HT1080 (cell line): Measurements from ENCODE around the gene PDZD2. TPM values are rescaled to one million over a fixed set of nuclear protein-coding genes. Genes with fewer than 3 reads are reported as not detected.
"Not testable (repeated sequence)": the region's sequence is repeated elsewhere in the genome, so short reads cannot be mapped to it uniquely, and the experiment has no call there.

Source experiments
- DNase-seq: peaks from one replicate; pipeline ENCODE4 v3.0.0-alpha.2; 2015; ENCODE audit warnings: low read depth
- total RNA-seq: library from RNA; depleted of rRNA; stranded (reverse); fragments of >200 nt; shearing (Covaris generic); gene quantifications from 2 replicates; pipeline ENCODE4 v1.2.3, GENCODE V29; 2014

PDZD2 gene
- total RNA-seq, 1 experiment from 2014 or later: 1.1 TPM

DNA sequence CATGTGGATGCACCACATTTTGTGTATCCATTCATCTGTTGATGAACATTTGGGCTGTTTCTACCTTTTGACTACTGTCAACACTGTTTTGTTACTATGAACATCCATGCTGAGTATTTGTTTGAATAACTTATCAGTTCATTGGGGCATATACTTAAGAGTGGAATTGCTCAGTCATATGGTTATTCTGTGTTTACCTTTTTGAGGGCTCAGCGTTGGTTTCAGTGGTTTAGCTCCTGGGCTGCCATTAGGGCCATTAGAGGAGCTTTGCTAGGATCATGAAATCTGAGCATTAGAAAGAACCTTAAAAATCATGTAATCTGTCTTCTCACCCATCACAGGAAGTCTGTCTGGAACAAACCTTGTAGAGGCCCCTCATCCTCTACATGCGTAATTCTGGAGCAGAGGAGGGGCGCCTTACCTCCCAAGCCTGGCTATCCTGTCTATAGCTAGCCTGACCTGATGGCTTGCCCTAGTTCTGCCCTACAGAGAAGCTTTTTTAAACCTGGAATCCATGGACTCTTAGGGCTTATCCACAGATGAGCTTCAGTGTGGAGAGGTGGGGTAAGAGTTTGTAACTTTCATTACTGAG is 92.9 kb downstream of the PDZD2 start:
- no peak for DNase-seq

DNA sequence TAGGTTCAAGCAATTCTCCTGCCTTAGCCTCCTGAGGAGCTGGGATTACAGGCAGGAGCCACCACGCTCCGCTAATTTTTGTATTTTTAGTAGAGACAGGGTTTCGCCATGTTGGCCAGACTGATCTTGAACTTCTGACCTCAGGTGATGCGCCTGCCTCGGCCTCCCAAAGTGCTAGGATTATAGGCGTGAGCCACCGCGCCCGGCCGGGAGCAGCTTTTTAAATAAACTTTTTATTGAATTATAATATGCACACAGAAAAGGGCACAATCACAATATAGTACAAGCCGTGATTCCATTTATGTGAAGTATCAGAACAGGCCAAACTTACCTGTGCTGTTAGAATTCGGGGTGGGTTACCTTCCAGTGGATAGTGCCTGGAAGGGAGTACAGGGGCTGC is 93.9 kb downstream of the PDZD2 start:
- not testable (repeated sequence) for DNase-seq

DNA sequence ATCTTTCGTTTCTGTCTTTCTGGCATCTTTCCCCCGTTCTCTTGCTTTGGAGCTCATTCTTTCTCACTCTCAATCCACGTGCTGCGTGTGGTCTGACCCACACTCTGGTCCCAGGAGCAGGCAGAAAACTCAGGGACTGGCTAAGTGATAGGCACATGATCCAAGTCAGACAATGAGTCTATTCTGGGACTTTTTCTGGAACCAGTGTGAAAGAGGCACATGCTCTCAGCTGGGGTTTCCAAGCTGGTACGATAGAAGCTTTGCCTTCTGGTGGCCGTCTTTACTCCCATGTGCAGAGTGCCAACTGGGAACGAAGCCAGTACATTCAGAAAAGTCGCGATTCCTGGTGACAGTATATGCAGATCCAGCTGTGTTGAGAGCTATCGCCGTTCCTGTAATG is 94.4 kb downstream of the PDZD2 start:
- DNase-seq: no peak

GRCh38 chr5:31736127-31736526 is 97.2 kb downstream of the PDZD2 start:
- DNase-seq: no peak

GRCh38 chr5:31738199-31738598 is 99.3 kb downstream of the PDZD2 start:
- DNase-seq: no peak

DNA sequence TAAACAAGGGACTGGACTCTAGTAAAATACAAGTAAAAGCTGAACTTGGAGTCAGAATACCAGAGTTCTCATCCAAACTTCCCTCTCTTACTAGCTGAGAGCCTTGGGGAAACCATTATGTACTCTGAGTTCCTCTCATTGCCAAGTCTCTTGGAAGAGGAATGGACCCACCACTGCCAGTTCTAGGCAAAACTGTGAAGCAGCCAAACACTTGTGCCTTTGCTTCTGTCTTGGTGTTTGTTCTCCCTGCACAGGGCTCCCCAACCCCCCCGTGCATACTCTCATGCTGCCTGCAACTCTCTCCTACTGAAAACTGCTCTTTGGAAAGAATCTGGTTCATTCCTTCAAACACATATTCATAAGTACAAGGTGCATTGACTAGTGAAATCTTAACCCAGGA is 102.6 kb downstream of the PDZD2 start:
- DNase-seq: no peak

DNA sequence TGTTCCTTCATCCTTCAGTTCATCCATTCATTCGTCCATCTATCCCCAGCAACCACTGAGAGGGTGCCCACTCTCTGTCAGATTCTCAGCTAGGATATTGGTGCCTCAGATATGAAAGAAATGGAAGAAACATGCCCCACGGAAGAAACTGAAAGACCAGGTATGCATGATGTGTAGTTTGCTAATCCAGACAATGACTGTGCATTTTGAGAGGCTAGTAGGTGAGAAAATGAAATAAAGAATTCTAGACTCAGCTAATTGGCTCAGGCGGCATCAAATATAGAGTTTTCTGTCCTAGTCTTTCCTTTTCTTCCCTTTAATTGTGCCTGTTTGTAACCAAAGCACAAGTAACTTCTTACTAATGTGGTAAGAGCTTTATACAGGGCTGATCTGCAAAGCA is 104.7 kb downstream of the PDZD2 start:
- DNase-seq: no peak

DNA sequence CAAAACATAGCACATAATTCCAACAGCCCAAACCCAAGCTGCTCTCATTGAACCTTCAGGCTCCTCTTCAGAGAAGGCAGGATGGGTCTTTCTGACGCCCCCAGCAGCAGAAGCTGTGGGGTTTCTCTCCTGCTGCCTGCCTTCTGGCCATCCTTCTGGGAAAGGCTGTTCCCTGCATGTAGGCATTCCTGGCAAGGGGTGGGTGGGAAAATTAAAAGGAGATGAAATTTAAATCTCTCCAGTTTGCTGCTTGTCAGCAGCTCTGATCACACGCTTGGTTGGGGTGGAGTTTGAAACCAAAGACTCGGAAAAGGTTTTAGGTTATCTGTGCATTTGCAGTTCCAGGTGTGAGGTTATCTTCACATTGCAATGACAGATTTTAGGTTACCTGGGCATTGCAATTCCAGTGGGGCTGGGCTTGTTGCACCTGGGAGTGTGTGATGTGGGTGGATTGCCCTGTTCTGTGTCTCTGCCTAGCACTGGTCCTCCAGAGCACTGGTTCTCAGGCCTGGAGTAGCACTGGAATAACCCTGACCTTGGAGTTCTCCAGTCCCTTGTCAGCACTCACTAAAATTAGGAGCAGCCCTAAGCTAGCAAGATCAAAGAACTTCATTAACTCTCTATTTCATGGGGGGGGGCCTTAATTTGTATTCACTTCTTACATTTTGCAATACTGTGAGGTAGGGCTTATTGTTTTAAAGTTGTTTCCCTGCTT is 109.7 kb downstream of the PDZD2 start:
- DNase-seq: no peak

GRCh38 chr5:31750215-31750614 is 111.3 kb downstream of the PDZD2 start:
- DNase-seq: no peak

GRCh38 chr5:31751610-31752009 is 112.7 kb downstream of the PDZD2 start:
- DNase-seq: no peak

GRCh38 chr5:31753700-31754357 is 114.9 kb downstream of the PDZD2 start:
- DNase-seq: no peak

- no peak for DNase-seq
Observed at GRCh38 chr5:31754358-31754704, 115.4 kb downstream of the PDZD2 start.

GRCh38 chr5:31754741-31755675 is 116.1 kb downstream of the PDZD2 start:
- no peak for DNase-seq

DNA sequence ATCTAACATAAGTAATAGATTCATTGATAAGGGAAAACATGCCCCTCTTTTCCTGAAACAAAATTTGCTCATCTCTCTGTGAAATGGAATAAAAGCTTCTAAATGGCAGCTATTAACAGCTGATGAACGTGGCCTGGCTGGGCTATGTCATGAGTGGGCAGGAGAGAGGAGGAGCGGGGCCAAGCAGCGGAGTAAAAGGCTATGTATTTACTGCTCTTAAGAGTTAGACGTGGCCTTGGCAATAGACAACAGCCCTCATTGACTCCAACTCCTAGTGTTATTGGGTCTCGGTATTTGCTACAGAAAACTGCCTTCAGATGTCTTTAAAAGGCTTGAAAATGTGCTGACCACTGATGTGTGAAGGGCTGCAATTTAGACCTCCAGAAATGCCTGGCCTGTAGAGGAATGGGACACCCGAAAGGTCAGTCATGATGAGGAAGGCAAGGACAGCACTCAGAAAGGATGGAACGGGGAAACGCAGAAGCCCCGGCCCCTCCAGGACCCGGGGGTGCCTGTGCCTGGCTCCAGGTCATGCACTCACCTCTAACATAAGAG is 116.8 kb downstream of the PDZD2 start:
- DNase-seq: no peak

- DNase-seq: no peak
Observed at GRCh38 chr5:31757806-31758205, 118.9 kb downstream of the PDZD2 start.

DNA sequence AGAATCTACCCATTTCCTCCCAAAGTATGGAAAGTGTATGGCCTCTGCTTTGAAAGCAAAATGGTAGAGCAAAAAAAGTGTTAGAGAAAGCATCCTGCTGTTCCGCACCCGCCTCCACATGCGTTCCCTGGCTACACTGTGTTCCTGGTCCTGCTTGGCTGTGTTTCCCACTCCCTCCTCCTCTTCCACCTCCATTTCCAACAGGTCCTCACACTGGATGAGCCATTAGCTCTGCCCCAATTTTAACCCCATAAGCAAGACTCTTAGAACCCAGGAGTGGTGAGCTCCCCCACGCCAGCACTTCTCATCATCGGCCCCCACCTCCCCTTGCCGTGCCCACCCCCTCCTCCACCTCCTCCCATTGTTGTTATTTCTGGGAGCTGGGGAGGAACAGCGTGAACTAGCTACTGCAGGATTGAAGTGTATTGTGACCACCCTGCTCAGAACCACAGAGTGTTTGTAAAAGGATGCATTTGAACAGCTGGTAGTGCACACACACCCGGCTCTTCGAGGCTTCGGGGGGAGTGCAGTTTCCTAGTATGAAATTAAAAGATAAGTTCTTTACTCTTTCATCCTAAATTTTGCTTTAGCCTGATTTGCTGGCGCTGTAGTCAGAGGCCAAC is 120.0 kb downstream of the PDZD2 start:
- DNase-seq: no peak

GRCh38 chr5:31759925-31760324 is 121.0 kb downstream of the PDZD2 start:
- DNase-seq: no peak

GRCh38 chr5:31761877-31762276 is 122.9 kb downstream of the PDZD2 start:
- no peak for DNase-seq

DNA sequence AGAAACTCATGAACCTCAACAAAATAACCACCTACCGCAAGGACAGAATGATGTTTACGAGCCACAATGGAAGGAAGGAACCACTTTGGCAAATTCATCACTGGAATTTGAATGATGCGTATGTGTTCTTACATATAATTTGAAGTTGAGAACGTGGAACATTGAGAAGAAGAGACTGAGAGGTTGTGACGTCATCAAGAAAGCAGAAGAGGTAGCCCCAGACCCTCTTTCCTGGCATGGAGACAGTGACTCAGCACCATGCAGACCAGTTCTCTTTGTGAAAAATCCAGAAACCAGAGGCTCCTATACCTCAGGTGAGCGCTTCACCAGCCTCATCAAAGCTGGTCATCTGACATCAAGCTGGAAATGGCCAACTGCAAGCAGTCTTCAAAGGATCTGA is 124.5 kb downstream of the PDZD2 start:
- no peak for DNase-seq

DNA sequence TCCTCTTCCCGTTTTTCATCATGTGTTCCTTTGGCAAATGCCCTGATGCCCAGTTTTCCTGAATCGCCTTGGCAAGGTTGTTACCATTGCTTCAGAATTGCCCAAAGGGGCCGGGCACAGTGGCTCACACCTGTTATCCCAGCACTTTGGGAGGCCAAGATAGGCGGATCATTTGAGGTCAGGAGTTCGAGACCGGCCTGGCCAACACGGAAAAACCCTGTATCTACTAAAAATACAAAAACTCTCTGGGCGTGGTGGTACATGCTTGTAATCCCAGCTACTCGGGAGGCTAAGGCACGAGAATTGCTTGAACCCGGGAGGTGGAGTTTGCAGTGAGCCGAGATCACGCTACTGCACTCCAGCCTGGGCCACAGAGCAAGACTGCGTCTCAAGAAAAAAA is 125.8 kb downstream of the PDZD2 start:
- DNase-seq: not testable (repeated sequence)
